SK-N-SH (cell line): Measurements from ENCODE around the gene VPS52. TPM values are rescaled to one million over a fixed set of nuclear protein-coding genes. Genes with fewer than 3 reads are reported as not detected.

ENCODE experiments used
- CTCF ChIA-PET: fragments of 300-600, 350-600 bp; formaldehyde crosslinking; extraction: SDS; loops from one replicate; lab custom pipeline; 2021; lab: Yijun Ruan, JAX
- POLR2A ChIA-PET: fragments of 350-600 bp; sonication (Branson Sonifier 250); formaldehyde crosslinking; extraction: SDS; loops from one replicate; lab custom pipeline; 2020; ENCODE audit warnings: antibody characterized with exemption, inconsistent platforms; lab: Yijun Ruan, JAX
- DNase-seq: peaks from one replicate; pipeline ENCODE4 v3.0.0; 2012
- H2AFZ ChIP-seq: fragments of 200-600 bp; sonication (generic); 2 replicates; pipeline ENCODE4 v1.8.1; 2016; ENCODE audit warnings: antibody characterized with exemption, mild to moderate bottlenecking, low read depth
- H3F3A ChIP-seq: fragments of 200-600 bp; sonication (generic); replicated peaks from 2 replicates; pipeline ENCODE3; 2016; ENCODE audit warnings: antibody characterized with exemption, mild to moderate bottlenecking; ENCODE audit not compliant: insufficient read depth
- H3K27ac ChIP-seq, 2 experiments: fragments of 200-500 bp in 1 of 2; fragments of 200-600 bp in 1 of 2; sonication (Bioruptor generic) in 1 of 2; sonication (generic), shearing (Covaris generic) in 1 of 2; 2 replicates each; pipeline versions ENCODE4 v1.5.1 to v1.6.1; 2014 to 2016; ENCODE audit warnings: low read depth in 2 of 2, inconsistent platforms in 1 of 2, low read length in 1 of 2, mild to moderate bottlenecking in 1 of 2, mixed read lengths in 1 of 2
- H3K27me3 ChIP-seq: fragments of 200-600 bp; sonication (generic), shearing (Covaris generic); 2 replicates; pipeline ENCODE4 v1.6.1; 2016; ENCODE audit warnings: mixed run types; ENCODE audit not compliant: insufficient read depth
- H3K36me3 ChIP-seq, 2 experiments: fragments of 200-500 bp in 1 of 2; fragments of 200-600 bp in 1 of 2; sonication (Bioruptor generic) in 1 of 2; sonication (generic) in 1 of 2; replicated peaks in 1 of 2; 2 replicates each; pipeline versions ENCODE3 to v1.5.1; 2014 to 2016; ENCODE audit warnings: low read length in 1 of 2, mild to moderate bottlenecking in 1 of 2; ENCODE audit not compliant: insufficient read depth in 2 of 2, control insufficient read depth in 1 of 2
- H3K4me1 ChIP-seq, 2 experiments: fragments of 200-500 bp in 1 of 2; fragments of 200-600 bp in 1 of 2; sonication (Bioruptor generic) in 1 of 2; sonication (generic), shearing (Covaris generic) in 1 of 2; 2 replicates each; pipeline versions ENCODE4 v1.5.1 to v1.6.1; 2014 to 2016; ENCODE audit warnings: low read depth in 1 of 2, low read length in 1 of 2, mixed run types in 1 of 2; ENCODE audit not compliant: insufficient read depth in 2 of 2, control insufficient read depth in 1 of 2
- H3K4me2 ChIP-seq: fragments of 200-600 bp; sonication (generic), shearing (Covaris generic); 2 replicates; pipeline ENCODE4 v1.6.1; 2017; ENCODE audit warnings: mixed run types
- H3K4me3 ChIP-seq, 2 experiments: fragments of 200-500 bp in 1 of 2; fragments of 200-600 bp in 1 of 2; sonication (Bioruptor generic) in 1 of 2; sonication (generic), shearing (Covaris generic) in 1 of 2; 2 replicates each; pipeline versions ENCODE4 v1.5.1 to v1.8.1; 2014 to 2016; ENCODE audit warnings: low read depth in 2 of 2, inconsistent platforms in 1 of 2, low read length in 1 of 2, mild to moderate bottlenecking in 1 of 2, mixed read lengths in 1 of 2, moderate library complexity in 1 of 2
- H3K79me2 ChIP-seq: fragments of 200-600 bp; sonication (generic); 2 replicates; pipeline ENCODE4 v1.8.1; 2017; ENCODE audit warnings: mild to moderate bottlenecking; ENCODE audit not compliant: insufficient read depth
- H3K9ac ChIP-seq: fragments of 200-600 bp; sonication (generic); 2 replicates; pipeline ENCODE4 v1.6.1; 2017; ENCODE audit warnings: mixed run types
- H3K9me2 ChIP-seq: fragments of 200-600 bp; sonication (generic); 2 replicates; pipeline ENCODE4 v1.6.1; 2017; ENCODE audit warnings: mixed run types
- H3K9me3 ChIP-seq: fragments of 200-600 bp; sonication (generic); 2 replicates; pipeline ENCODE4 v1.6.1; 2017; ENCODE audit warnings: mixed run types, mild to moderate bottlenecking, moderate library complexity
- H4K20me1 ChIP-seq: fragments of 200-600 bp; sonication (generic); 2 replicates; pipeline ENCODE4 v1.6.1; 2017; ENCODE audit warnings: mild to moderate bottlenecking, mixed run types; ENCODE audit not compliant: insufficient read depth
- CTCF ChIP-seq: fragments of 200-600 bp; sonication (generic); IDR thresholded peaks from 2 replicates; pipeline ENCODE4 v1.6.1; 2017; ENCODE audit warnings: antibody characterized with exemption, mild to moderate bottlenecking, moderate library complexity
- FOXM1 ChIP-seq: IDR thresholded peaks from 2 replicates; pipeline ENCODE4 v1.4.0; 2012; ENCODE audit warnings: low read depth, mild to moderate bottlenecking
- JUND ChIP-seq: IDR thresholded peaks from 2 replicates; pipeline ENCODE4 v1.4.0; 2012
- NRF1 ChIP-seq: IDR thresholded peaks from 2 replicates; pipeline ENCODE4 v1.6.1; 2012; ENCODE audit warnings: low read depth, mild to moderate bottlenecking, low read length
- REST ChIP-seq: IDR thresholded peaks from 2 replicates; pipeline ENCODE4 v1.6.1; 2012; ENCODE audit warnings: mild to moderate bottlenecking, low read depth, low read length, moderate library complexity
- RFX5 ChIP-seq: IDR thresholded peaks from 2 replicates; pipeline ENCODE4 v1.6.1; 2012; ENCODE audit warnings: mild to moderate bottlenecking, improper control_type of control experiment, low read length
- SIN3A ChIP-seq: IDR thresholded peaks from 2 replicates; pipeline ENCODE4 v1.6.1; 2012; ENCODE audit warnings: low read depth, mild to moderate bottlenecking, low read length, moderate library complexity, borderline replicate concordance
- TCF12 ChIP-seq: IDR thresholded peaks from 2 replicates; pipeline ENCODE4 v1.4.0; 2012
- USF1 ChIP-seq: IDR thresholded peaks from 2 replicates; pipeline ENCODE4 v1.4.0; 2012; ENCODE audit warnings: low read depth, borderline replicate concordance
- WGBS: methylation state at CpG from one replicate; pipeline ENCODE4 v1.1.6; 2017; ENCODE audit warnings: low lambda C conversion rate; 5-methylcytosine and 5-hydroxymethylcytosine counted together
- polyA plus RNA-seq, 3 experiments: library from polyadenylated mRNA; depleted of rRNA; stranded (reverse); fragments of >200 nt; gene quantifications; 2 replicates each; pipeline ENCODE4 v1.2.3, GENCODE V29; 2012
- TF ChIP-seq, protein P1 (sequence below): IDR thresholded peaks from 2 replicates; pipeline ENCODE4 v1.4.0; 2012; ENCODE audit warnings: low read depth
- TF ChIP-seq, protein P2 (sequence below): fragments of 150-350 bp; IDR thresholded peaks from 2 replicates; pipeline ENCODE4 v1.6.1; 2016; ENCODE audit warnings: mild to moderate bottlenecking, low read depth, low read length

The VPS52 gene
- polyA plus RNA-seq, 1 of the 3 experiments (the other 2 are of a cell fraction), result 74.0 TPM

GRCh38 chr6:33216117-33216649, 55.5 kb downstream of the VPS52 start:
- H4K20me1 ChIP-seq, result no peaks in the 10 kb centered on the region
- no peak overlapping the region for H3K4me2 ChIP-seq
- no peaks in the 10 kb centered on the region for H3F3A ChIP-seq
- no peaks in the 10 kb centered on the region for H3K9me3 ChIP-seq
- peaks cover 0 to 4% of the 10 kb centered on the region in 2 experiments for H3K36me3 ChIP-seq
- H3K79me2 ChIP-seq, result no peaks in the 10 kb centered on the region
- H3K4me3 ChIP-seq, result no peak overlapping the region
- CTCF ChIA-PET, result interaction anchor here (0.9 to 1.0 kb wide), 2 partner anchors 32 to 54 kb away, joined by 3 read pairs; no protein-coding TSS in a partner anchor
- no peaks in the 10 kb centered on the region for H3K9me2 ChIP-seq
- TF ChIP-seq USF1 (no peak), CTCF (no peak), SIN3A (no peak), RFX5 (no peak), TCF12 (no peak), REST (no peak), FOXM1 (no peak), JUND (no peak), NRF1 (no peak)
- TF ChIP-seq, protein P1, sequence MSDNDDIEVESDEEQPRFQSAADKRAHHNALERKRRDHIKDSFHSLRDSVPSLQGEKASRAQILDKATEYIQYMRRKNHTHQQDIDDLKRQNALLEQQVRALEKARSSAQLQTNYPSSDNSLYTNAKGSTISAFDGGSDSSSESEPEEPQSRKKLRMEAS, result no peak
- TF ChIP-seq, protein P2, sequence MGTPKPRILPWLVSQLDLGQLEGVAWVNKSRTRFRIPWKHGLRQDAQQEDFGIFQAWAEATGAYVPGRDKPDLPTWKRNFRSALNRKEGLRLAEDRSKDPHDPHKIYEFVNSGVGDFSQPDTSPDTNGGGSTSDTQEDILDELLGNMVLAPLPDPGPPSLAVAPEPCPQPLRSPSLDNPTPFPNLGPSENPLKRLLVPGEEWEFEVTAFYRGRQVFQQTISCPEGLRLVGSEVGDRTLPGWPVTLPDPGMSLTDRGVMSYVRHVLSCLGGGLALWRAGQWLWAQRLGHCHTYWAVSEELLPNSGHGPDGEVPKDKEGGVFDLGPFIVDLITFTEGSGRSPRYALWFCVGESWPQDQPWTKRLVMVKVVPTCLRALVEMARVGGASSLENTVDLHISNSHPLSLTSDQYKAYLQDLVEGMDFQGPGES, result no peak
- TF ChIP-seq, all 33 proteins: peak for 0
- no peak for DNase-seq
- Histone ChIP-seq H3K27me3 (peaks cover 9% of the 10 kb centered on the region; the same call in 1 of the 2 replicates), H3K27ac (no peak overlapping the region), H3K4me1 (peaks cover 4 to 19% of the 10 kb centered on the region in 2 experiments; a peak in 3 of 4 replicates), H3K9ac (no peak overlapping the region), H2AFZ (no peak overlapping the region)
- WGBS, result 100% methylated on average over 3 of the region's 4 CpGs
- POLR2A ChIA-PET, result no interaction called here
